HG03565 (cell line): ENCODE data around the gene PTPRN2.

ENCODE experiments used
- ATAC-seq: cut with Tn5 transposase; IDR thresholded peaks from one replicate; pipeline ENCODE4 v1.9.1; 2021; ENCODE audit warnings: mild to moderate bottlenecking, moderate library complexity; ENCODE audit not compliant: unreplicated experiment

The PTPRN2 gene

DNA sequence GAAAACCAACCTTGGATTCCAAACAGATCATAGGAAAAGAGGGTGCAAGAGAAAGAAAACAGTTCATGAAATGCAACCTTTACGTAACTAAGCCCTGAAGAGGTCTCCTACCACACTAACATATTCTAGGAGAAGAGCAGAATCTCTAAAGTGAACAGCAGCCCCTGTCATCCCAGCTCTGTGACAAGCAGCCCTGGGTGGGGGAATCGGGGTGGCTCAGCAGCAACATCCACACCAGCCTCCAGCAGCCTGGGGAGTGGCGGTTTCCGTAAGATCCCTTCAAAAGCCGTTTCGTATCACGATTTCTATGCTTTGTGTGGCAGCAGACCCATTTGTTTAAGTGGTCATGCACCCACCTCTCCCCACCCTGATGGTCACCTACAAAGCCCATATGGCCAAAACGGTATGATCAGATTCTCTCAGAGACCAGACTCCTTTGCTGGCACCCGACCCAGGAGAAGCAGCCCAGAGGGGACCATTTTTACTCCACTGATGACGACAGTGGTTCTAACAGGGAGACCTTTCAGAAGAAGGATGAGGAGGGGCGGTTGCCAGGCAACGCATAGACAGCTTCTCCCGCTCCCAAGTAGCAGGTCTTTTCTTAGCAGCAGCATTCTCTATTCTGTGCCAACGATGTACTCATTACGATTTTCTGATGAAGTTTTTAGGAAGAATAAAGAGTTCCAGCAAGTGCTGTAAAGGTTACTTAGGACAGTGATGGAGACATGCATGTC is 950.2 kb downstream of the PTPRN2 start:
- no peak for ATAC-seq

DNA sequence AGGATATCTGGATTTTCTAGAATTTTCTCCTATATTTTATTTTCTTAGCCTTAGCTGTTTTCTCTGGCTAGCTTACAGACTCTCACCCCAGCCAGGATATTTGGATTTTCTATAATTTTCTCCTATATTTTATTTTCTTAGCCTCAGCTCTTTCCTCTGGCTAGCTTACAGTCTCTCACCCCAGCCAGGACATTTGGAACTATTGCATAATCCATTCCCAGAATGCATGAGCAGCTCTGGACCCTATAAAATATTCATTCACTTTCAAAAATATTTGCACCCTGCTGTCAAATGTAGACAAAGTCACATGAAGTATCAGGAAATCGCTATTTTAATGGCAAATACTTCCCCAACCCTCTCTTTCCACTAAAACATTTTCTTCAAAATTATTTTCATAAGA is 952.0 kb downstream of the PTPRN2 start:
- ATAC-seq = no peak

- no peak for ATAC-seq
These were observed 952.5 kb downstream of the PTPRN2 start for GRCh38 chr7:157635148-157635500.

DNA sequence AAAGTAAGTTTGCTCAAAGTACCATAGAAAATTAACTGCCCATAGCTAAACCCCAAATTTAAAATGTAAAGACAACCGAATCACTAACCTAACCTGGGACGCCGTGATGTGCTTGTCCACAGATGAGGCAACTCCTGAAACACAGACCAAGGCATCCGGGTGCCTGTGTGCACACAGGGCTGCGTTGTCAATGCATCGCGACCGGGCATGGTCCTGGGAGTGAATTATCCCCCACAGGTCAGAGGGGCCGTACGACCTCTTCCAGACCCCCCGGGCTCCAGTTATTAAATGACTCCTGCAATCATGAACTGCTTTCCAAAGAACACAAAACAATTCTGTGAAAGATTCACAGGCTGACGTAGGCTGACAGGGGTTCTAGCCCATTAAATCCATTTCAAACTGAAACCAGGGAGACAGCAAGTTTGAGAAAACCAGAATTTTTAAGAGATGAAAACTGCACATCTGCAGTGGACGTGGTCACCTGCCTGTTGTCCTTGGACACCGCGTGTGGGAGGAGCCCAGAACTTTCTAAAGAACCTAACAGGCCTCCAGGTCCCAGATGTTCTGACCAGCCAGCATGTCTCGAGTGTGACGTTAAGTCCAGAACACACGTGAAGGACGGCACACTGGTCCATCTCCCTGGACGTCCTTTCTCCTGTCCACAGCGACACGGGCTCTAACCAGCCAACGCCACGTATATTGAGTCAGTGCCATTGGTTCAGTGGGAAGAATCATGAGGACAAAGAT is 953.0 kb downstream of the PTPRN2 start:
- no peak for ATAC-seq

GRCh38 chr7:157633465-157634185 is 954.0 kb downstream of the PTPRN2 start:
- no peak for ATAC-seq

DNA sequence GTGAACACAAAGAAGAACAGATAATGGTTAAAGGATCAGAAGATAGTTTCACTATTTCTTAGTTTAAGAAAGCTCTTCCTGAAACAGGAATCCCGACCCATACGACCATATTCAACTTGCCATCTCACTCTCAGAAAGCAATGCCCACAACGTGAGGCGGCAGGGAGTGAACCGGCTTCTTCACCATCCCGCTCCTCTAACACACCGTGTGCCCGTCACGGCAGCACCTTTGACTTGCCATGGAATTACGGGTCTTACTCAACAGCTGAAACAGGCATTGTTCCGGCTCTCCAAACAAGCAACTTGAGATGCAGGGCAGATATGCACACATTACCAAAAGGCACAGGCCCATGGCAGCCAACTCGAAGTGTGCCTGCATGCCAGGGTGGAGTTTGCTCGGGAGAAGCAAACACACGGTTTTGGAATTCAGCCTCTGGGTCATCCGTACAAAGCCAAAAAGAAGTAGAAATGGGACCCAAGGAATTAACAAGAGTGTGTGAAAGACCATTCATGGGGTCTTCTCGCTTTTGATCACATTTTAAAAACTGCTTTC is 957.2 kb downstream of the PTPRN2 start:
- no peak for ATAC-seq

DNA sequence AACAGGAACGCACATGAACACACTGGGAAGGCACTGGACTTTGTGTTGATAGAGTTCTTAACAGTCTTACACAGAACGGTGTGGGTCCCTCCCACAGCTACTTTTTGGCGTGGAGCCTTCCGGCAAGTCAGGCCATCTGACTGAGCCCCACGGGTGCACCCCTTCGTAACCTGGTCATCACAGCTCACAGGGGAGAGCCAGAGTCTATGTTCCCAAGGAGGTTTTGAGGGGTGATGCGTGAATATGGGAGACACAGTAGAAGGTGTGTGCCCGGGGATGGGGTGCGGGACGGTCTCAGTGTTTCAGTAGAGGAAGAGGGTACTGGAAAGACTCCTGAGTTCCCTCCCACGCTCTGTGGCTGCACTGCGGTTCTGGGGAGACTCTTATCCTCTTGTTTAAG is 959.2 kb downstream of the PTPRN2 start:
- ATAC-seq = no peak

GRCh38 chr7:157627646-157628045 is 960.0 kb downstream of the PTPRN2 start:
- ATAC-seq = no peak

GRCh38 chr7:157627033-157627432 is 960.6 kb downstream of the PTPRN2 start:
- no peak for ATAC-seq

- no peak for ATAC-seq
These were observed 961.5 kb downstream of the PTPRN2 start for GRCh38 chr7:157625973-157626742.

DNA sequence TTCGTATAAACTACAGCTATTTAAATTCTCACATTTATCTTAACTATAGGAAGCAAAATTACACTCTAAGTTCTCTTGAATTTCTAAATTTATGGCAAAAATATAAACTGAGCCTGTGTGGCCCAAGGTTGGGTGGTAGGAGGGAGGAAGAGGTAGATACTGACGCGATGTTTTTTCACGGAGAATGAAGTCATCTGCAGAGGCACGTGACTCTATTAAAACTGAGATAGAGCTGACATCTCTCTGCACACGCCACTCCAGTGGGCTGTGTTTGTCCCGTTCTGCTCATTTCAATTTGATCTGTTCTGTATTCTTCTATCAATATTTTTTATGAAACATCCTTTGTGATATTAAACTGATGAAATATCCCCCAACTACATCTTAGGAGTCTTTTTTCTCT is 964.1 kb downstream of the PTPRN2 start:
- no peak for ATAC-seq

DNA sequence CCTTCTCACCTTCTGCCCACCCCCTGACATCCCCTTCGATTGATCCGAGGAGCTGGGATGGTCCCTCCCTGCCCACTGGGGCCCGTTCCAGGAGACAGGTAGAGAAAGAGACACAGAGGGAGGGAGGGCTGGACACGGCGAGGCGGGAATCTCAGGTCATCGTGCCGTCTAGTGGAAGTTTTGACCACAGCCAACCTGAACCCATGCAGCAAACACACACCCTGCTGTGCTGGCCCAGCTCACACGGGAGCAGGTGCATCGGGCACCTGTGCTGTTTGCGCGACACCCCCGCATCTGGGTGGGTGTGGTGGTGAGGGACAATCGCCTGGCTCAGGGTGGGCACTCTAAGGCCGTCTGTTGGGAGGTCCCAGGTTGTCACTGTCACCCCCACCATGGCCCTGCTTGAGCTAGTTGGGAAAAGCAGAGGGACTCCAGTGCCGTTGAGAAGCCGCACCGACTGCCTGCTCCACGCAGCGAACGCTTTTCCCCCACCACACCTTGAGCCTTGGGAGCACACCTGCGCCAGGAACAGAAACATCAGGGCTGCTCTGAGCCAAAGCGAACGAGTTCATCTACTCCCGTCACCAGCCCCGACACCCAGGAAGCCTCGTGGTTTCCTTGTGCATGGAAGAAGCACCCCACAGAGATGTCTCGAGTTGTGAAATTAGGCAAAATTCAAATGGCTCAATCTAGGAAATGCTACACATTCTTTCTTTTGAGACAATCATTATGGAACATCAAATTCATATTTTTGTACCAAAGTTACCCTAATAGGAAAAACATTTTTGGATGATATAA is 965.0 kb downstream of the PTPRN2 start:
- no peak for ATAC-seq

DNA sequence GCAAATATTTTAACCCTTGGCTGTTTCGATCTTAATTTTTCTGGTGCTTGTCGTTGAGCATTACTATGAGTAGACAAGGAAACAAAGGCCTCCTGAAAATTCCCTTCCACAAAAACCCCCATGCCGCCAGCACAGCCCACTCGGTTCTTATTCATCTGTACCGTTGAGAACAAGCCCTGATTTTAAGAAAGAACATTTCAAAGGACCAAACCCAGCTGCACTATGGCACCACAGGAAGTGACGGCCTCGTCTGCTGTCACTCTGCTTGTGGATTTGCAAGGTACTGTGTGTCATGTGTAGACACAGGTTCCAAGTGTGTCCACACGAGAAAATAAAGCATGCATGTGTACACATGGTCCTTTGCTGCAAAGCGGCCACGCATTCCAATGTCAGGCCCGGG is 965.6 kb downstream of the PTPRN2 start:
- no peak for ATAC-seq

GRCh38 chr7:157621131-157621681 is 966.4 kb downstream of the PTPRN2 start:
- ATAC-seq = no peak

DNA sequence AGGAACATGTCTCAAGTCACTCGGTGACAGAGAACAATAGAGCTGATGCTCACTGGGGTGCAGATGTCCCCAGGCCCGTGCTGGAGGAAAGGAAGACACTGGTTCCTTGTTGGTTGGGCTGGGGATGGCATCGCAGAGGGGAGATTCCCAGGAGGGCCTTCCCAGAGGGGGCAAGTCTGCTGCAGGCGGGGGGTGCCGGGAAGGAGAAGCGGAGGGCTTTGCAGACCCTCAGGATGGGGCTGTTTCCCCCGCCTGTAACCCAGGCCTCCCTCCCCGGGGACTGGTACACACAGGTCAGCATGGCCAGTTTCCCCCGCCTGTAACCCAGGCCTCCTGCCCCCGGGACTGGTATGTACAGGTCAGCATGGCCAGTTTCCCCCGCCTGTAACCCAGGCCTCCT is 967.0 kb downstream of the PTPRN2 start:
- no peak for ATAC-seq

DNA sequence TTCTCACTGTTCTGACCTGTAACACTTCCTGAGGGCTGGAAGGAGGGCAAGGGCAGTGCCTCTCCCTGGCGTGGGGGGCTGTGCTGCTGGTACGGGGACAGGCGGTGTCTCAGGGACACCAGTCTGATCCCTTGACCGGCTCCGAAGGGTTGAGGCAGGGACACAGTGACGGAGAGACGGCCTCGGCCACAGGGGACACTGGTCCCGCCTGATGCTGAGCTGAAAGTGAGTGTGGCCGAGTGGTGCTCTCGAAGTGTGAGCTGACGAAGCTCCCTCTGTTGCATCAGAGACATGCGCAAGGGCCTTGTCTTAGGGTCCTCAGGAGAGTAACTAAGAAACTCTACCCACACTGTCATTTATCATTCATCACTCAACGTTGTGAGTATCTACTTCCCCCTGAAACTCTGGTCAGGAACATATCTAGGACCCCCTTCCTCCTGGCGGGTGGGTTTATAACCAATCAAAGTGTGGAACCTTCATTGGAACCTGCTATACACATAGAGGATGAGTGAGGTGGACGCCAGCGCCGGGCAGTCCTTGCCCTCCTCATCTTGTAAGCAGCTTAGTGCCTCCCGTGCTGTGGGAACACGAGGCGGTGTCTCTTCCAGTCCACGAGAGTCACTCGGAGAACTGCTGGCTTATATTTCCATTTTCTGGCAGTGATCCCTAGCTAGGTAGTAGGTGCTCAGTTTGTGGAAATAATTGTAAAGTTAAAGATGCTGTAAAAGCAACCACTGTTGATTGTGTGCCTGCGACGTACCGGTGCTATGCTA is 967.7 kb downstream of the PTPRN2 start:
- no peak for ATAC-seq

DNA sequence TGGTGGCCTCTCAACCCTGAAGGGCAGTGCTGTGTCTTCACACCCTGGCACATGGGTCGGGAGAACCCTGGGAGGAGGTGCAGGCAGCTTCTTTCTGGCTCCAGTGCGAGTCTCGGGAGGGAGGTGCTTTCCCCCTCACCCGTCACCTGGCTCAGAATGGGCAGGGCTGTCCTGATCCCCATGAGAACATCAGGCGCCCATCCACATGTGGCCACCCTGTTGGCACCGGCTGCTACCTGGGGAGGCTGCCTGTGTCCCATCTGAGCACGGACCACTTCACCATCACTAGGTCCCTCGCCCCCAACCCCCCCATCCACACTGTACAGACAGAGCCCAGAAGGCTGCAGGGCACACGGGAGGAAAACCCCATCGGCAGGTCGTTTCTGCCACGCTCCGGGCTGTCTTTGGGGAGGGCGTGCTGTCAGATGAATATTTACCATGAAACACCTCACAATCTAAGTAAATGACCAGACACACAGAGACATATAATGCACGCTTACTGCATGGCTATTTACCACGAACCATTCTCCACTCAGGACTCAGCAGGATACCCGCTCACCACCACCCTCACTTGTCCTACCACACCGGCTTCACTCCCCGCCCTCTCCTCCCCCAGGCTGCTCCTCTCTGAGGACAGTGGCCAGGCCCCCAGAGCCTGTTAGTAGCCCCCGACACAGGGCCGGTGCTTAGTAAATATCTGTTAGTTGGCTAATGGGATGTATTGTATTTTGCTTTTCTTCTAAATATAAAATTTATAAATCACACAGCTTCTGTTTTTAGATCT is 968.6 kb downstream of the PTPRN2 start:
- no peak for ATAC-seq

- no peak for ATAC-seq
These were observed 969.4 kb downstream of the PTPRN2 start for GRCh38 chr7:157618091-157618726.
